Measurements from ENCODE around the gene SIN3B. TPM values are rescaled to one million over a fixed set of nuclear protein-coding genes. Genes with fewer than 3 reads are reported as not detected.

Gene SIN3B
- total and polyA plus RNA-seq, 2 donors (not counting 1 experiment from before 2014, with no cell fraction given), result 118 to 138 TPM

DNA sequence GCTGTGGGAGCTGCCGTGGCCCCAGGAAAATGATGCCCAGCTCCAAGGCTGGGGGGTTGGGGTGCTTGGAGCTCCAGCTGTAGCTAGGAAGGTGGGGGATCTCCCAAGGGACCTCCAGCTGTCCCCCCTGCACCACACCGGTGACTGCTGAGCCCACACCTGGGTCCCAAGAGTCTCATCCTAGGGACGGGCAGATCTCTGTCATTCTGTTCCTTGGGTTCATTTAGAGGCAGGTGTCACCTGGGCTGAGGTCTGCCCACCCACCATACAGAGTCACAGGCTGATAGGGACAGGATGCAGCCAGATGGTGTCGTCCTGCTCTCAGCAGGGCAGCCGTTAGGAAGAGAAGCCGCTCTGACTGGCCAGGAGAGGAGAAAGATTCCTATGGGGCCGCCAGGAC lies 64.9 kb downstream of the SIN3B start:
- POLR2A ChIA-PET, result interaction anchor here (0.6 to 0.7 kb wide), 2 partner anchors 108 to 234 kb away, joined by 3 read pairs; no protein-coding TSS in a partner anchor
- peaks cover 0 to 16% (median 4%) of the 10 kb centered on the region in 4 experiments for H3K27me3 ChIP-seq (replicated peaks in 1 of 4; ENCODE audit: control extremely low read depth in 1 of 4, control insufficient read depth in 3 of 4, insufficient read depth in 4 of 4, low read length in 3 of 4)
- DNase-seq, result no peak
- CTCF ChIA-PET, result interaction anchor here (0.8 kb wide), 1 partner anchor 179 kb away, joined by 5 read pairs; no protein-coding TSS in a partner anchor
- Mint-ChIP-seq H3K27ac (peak overlapping the region; percentile 89), H3K4me1 (peaks cover 54% of the 10 kb centered on the region), H3K4me3 (peak overlapping the region; percentile 64), H3K27me3 (no peaks in the 10 kb centered on the region), H3K9me3 (ENCODE audit: insufficient read depth) (no peaks in the 10 kb centered on the region)
- peak overlapping the region; percentile 80 for H2AFZ ChIP-seq (ENCODE audit: insufficient read depth, low read depth, low read length, poor library complexity, severe bottlenecking)
- intact Hi-C loops (cut with micrococcal nuclease), result loop anchor here (10.0 kb wide), 1 partner anchor 411 kb away; the partner anchor contains the start of genes ABHD8, DDA1 and MRPL34
- WGBS (ENCODE audit: insufficient coverage), result 6% methylated on average over 3 of the region's 7 CpGs
- no peaks in the 10 kb centered on the region for H3K36me3 ChIP-seq (replicated peaks in 1 of 2; ENCODE audit: control extremely low read depth in 1 of 2, control insufficient read depth in 1 of 2, extremely low read depth in 1 of 2, insufficient read depth in 2 of 2, low read length in 1 of 2)
- peak overlapping the region in 1 of 5 experiments; percentile 27 for H3K4me3 ChIP-seq (ENCODE audit: control extremely low read depth in 1 of 5, extremely low read depth in 1 of 5, insufficient read depth in 1 of 5, low read depth in 2 of 5, low read length in 4 of 5)
- no peak for TF ChIP-seq EZH2 (IDR thresholded peaks at IDR 0.05; ENCODE audit: borderline replicate concordance, insufficient read depth, low read depth, low read length, poor library complexity, severe bottlenecking)
- TF ChIP-seq, protein P1, sequence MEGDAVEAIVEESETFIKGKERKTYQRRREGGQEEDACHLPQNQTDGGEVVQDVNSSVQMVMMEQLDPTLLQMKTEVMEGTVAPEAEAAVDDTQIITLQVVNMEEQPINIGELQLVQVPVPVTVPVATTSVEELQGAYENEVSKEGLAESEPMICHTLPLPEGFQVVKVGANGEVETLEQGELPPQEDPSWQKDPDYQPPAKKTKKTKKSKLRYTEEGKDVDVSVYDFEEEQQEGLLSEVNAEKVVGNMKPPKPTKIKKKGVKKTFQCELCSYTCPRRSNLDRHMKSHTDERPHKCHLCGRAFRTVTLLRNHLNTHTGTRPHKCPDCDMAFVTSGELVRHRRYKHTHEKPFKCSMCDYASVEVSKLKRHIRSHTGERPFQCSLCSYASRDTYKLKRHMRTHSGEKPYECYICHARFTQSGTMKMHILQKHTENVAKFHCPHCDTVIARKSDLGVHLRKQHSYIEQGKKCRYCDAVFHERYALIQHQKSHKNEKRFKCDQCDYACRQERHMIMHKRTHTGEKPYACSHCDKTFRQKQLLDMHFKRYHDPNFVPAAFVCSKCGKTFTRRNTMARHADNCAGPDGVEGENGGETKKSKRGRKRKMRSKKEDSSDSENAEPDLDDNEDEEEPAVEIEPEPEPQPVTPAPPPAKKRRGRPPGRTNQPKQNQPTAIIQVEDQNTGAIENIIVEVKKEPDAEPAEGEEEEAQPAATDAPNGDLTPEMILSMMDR (IDR thresholded peaks at IDR 0.05), result no peak
- peak overlapping the region; percentile 13 for H3K9ac ChIP-seq (ENCODE audit: low read length)
- peak overlapping the region; percentile 65 for H3K4me2 ChIP-seq (replicated peaks; ENCODE audit: low read depth, low read length, poor library complexity, severe bottlenecking)
- H3K9me3 ChIP-seq (ENCODE audit: control extremely low read depth in 1 of 3, control insufficient read depth in 2 of 3, insufficient read depth in 1 of 3, low read length in 2 of 3), result peaks cover 0 to 6% (median 0%) of the 10 kb centered on the region in 3 donors
- no peaks in the 10 kb centered on the region for H3K79me2 ChIP-seq (ENCODE audit: control insufficient read depth, insufficient read depth, low read length)
- H4K20me1 ChIP-seq (ENCODE audit: control insufficient read depth, insufficient read depth, low read length, poor library complexity, severe bottlenecking), result no peaks in the 10 kb centered on the region
- ATAC-seq (ENCODE audit: low read depth), result no peak
- H3K4me1 ChIP-seq (ENCODE audit: control insufficient read depth in 2 of 2, insufficient read depth in 2 of 2, low read length in 2 of 2), result peaks cover 38 to 60% of the 10 kb centered on the region in 2 donors
- H3K27ac ChIP-seq (ENCODE audit: low read length in 2 of 2), result peak overlapping the region; percentile 42 to 53

DNA sequence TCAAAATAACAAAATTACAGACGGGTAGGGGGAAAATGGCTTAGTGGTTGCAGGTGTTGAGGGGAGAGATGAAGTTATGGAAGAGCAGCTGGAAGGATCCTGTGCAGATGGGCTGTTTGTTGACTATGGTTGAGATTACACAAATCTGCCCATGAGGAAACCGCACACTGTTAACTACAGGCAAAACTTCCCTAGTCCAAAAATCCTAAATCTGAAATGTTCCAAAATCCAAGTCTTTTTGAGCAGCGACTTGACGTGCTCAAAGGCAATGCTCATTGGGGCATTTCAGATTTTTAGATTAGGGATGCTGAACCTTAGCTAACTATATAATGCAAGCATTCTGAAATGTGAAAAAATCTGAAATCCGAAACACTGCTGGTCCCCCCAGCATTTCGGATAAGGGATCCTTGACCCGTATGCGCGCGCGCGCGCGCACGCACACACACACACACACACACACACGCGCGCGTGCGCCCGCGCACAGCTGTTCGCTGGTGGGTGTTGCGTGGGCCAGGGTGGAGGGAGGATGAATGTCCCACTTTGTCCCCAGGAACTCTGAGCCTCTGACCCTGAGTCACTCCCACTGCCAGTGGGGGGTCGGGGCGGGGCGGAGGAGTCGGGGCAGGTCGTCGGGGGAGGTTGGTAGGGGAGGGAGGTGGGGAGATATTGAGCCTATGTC lies 66.4 kb downstream of the SIN3B start:
- Histone ChIP-seq H3K4me3 (ENCODE audit: control extremely low read depth in 1 of 5, extremely low read depth in 1 of 5, insufficient read depth in 1 of 5, low read depth in 2 of 5, low read length in 4 of 5) (no peak overlapping the region), H3K36me3 (replicated peaks in 1 of 2; ENCODE audit: control extremely low read depth in 1 of 2, control insufficient read depth in 1 of 2, extremely low read depth in 1 of 2, insufficient read depth in 2 of 2, low read length in 1 of 2) (no peaks in the 10 kb centered on the region), H2AFZ (ENCODE audit: insufficient read depth, low read depth, low read length, poor library complexity, severe bottlenecking) (peak overlapping the region; percentile 77), H3K4me2 (replicated peaks; ENCODE audit: low read depth, low read length, poor library complexity, severe bottlenecking) (peak overlapping the region; percentile 100), H3K27me3 (replicated peaks in 1 of 4; ENCODE audit: control extremely low read depth in 1 of 4, control insufficient read depth in 3 of 4, insufficient read depth in 4 of 4, low read length in 3 of 4) (peaks cover 0 to 11% (median 2%) of the 10 kb centered on the region in 4 experiments), H3K79me2 (ENCODE audit: control insufficient read depth, insufficient read depth, low read length) (no peaks in the 10 kb centered on the region), H3K9me3 (ENCODE audit: control extremely low read depth in 1 of 3, control insufficient read depth in 2 of 3, insufficient read depth in 1 of 3, low read length in 2 of 3) (peaks cover 0 to 6% (median 0%) of the 10 kb centered on the region in 3 donors), H3K9ac (ENCODE audit: low read length) (no peak overlapping the region), H3K27ac (ENCODE audit: low read length in 2 of 2) (no peak overlapping the region), H4K20me1 (ENCODE audit: control insufficient read depth, insufficient read depth, low read length, poor library complexity, severe bottlenecking) (no peaks in the 10 kb centered on the region), H3K4me1 (ENCODE audit: control insufficient read depth in 2 of 2, insufficient read depth in 2 of 2, low read length in 2 of 2) (peaks cover 35 to 63% of the 10 kb centered on the region in 2 donors)
- no peak for TF ChIP-seq EZH2 (IDR thresholded peaks at IDR 0.05; ENCODE audit: borderline replicate concordance, insufficient read depth, low read depth, low read length, poor library complexity, severe bottlenecking)
- TF ChIP-seq, protein P1 (IDR thresholded peaks at IDR 0.05), result no peak
- POLR2A ChIA-PET, result interaction anchor here (0.5 kb wide), 1 partner anchor 12 kb away, joined by 10 read pairs; no protein-coding TSS in a partner anchor
- Mint-ChIP-seq H3K4me3 (peak overlapping the region; percentile 38), H3K4me1 (peaks cover 48% of the 10 kb centered on the region), H3K9me3 (ENCODE audit: insufficient read depth) (no peaks in the 10 kb centered on the region), H3K27me3 (no peaks in the 10 kb centered on the region), H3K27ac (peak overlapping the region; percentile 32)
- intact Hi-C loops (cut with micrococcal nuclease), result loop anchor here (2.0 to 10.0 kb wide), 4 partner anchors 61 to 409 kb away; partner anchors contain the start of genes ABHD8, DDA1, MRPL34 and NWD1
- ATAC-seq (ENCODE audit: low read depth), result no peak
- CTCF ChIA-PET, result no interaction called here
- WGBS (ENCODE audit: insufficient coverage), result 95% methylated on average over 4 of the region's 30 CpGs
- no peak for DNase-seq

All from B cell (primary cell).